OCI-LY7 (cell line): Measurements from ENCODE around the gene ST6GALNAC6. TPM values are rescaled to one million over a fixed set of nuclear protein-coding genes. Genes with fewer than 3 reads are reported as not detected.

Experiments used
- BruUV-seq: library from RNA; stranded (reverse); fragments of 400-500 nt; replicated peaks from 2 replicates; lab custom pipeline; 2021; lab: Mats Ljungman, UMichigan
- CTCF ChIA-PET: fragments of 300-600 bp; sonication (Branson Sonifier 250); formaldehyde crosslinking; loops from one replicate; lab custom pipeline; 2022; ENCODE audit warnings: antibody characterized with exemption; ENCODE audit not compliant: unreplicated experiment; lab: Charles Lee
- POLR2A ChIA-PET: fragments of 300-600 bp; sonication (Branson Sonifier 250); formaldehyde crosslinking; loops from one replicate; lab custom pipeline; 2022; ENCODE audit warnings: antibody characterized with exemption; lab: Charles Lee
- DNase-seq: peaks from one replicate; pipeline ENCODE4 v3.0.0-alpha.2; 2015; ENCODE audit warnings: low spot score
- H2AFZ ChIP-seq: fragments of 200-600 bp; sonication (generic), shearing (Covaris generic); 2 replicates; pipeline ENCODE4 v1.6.1; 2014; ENCODE audit warnings: mild to moderate bottlenecking, antibody characterized with exemption, low read length, moderate library complexity
- H3K27ac ChIP-seq: fragments of 200-600 bp; sonication (generic); 2 replicates; pipeline ENCODE4 v1.5.1; 2014; ENCODE audit warnings: mixed run types, low read depth, mild to moderate bottlenecking, moderate library complexity, low read length, inconsistent platforms; ENCODE audit not compliant: poor library complexity, severe bottlenecking
- H3K36me3 ChIP-seq: fragments of 200-600 bp; sonication (generic); 2 replicates; pipeline ENCODE4 v1.6.1; 2014; ENCODE audit warnings: mild to moderate bottlenecking, antibody characterized with exemption, low read length, moderate library complexity, mixed read lengths; ENCODE audit not compliant: insufficient read depth
- H3K4me1 ChIP-seq: fragments of 200-600 bp; sonication (generic); 2 replicates; pipeline ENCODE4 v1.5.1; 2014; ENCODE audit warnings: mild to moderate bottlenecking, low read length; ENCODE audit not compliant: insufficient read depth, poor library complexity, severe bottlenecking
- H3K4me2 ChIP-seq: fragments of 200-600 bp; sonication (generic); 2 replicates; pipeline ENCODE4 v1.6.1; 2014; ENCODE audit warnings: mild to moderate bottlenecking, low read length
- H3K4me3 ChIP-seq: fragments of 200-600 bp; sonication (generic); 2 replicates; pipeline ENCODE4 v1.5.1; 2014; ENCODE audit warnings: mild to moderate bottlenecking, low read depth, low read length; ENCODE audit not compliant: poor library complexity, severe bottlenecking
- H3K79me2 ChIP-seq: fragments of 200-600 bp; sonication (generic); 2 replicates; pipeline ENCODE4 v1.6.1; 2016; ENCODE audit warnings: low read depth, mild to moderate bottlenecking, low read length, moderate library complexity, mixed read lengths; ENCODE audit not compliant: insufficient read depth
- H3K9me2 ChIP-seq: fragments of 200-600 bp; sonication (generic); 2 replicates; pipeline ENCODE4 v1.6.1; 2016; ENCODE audit warnings: mild to moderate bottlenecking, low read length, mixed read lengths; ENCODE audit not compliant: insufficient read depth
- H3K9me3 ChIP-seq: fragments of 200-600 bp; sonication (generic); 2 replicates; pipeline ENCODE4 v1.6.1; 2014; ENCODE audit warnings: mild to moderate bottlenecking, mixed run types, low read length, mixed read lengths
- H4K20me1 ChIP-seq: fragments of 200-600 bp; sonication (generic); 2 replicates; pipeline ENCODE4 v1.6.1; 2014; ENCODE audit warnings: mild to moderate bottlenecking, antibody characterized with exemption, low read length, moderate library complexity, mixed read lengths; ENCODE audit not compliant: insufficient read depth
- CTCF ChIP-seq: fragments of 200-600 bp; sonication (generic); conservative IDR thresholded peaks from 2 replicates; pipeline ENCODE4 v1.5.1; 2014; ENCODE audit warnings: mild to moderate bottlenecking, antibody characterized with exemption, low read length, moderate library complexity, mixed read lengths
- EZH2phosphoT487 ChIP-seq: fragments of 200-600 bp; sonication (generic); IDR thresholded peaks from 2 replicates; pipeline ENCODE4 v1.6.1; 2018; ENCODE audit warnings: low read depth, borderline replicate concordance, mild to moderate bottlenecking, mixed run types, antibody characterized with exemption, low read length, moderate library complexity, mixed read lengths
- intact Hi-C: fragments of 100-400 bp; cut with micrococcal nuclease; formaldehyde crosslinking; loops from one replicate; pipeline ENCODE4 v1.10.0; 2022; ENCODE audit not compliant: unreplicated experiment
- total RNA-seq, 2 experiments: library from RNA; depleted of rRNA in 1 of 2; stranded (reverse); fragments of >200 nt in 1 of 2; shearing (Covaris generic) in 1 of 2; gene quantifications; 2 replicates each; pipeline ENCODE4 v1.2.3, GENCODE V29; 2014 to 2022

ST6GALNAC6 gene
- total RNA-seq, 2 experiments from 2014 or later: 43.7 to 51.3 TPM

- Histone ChIP-seq H3K4me2 (no peak overlapping the region), H3K9me2 (no peaks in the 10 kb centered on the region), H3K79me2 (no peaks in the 10 kb centered on the region), H3K4me1 (no peaks in the 10 kb centered on the region), H3K9me3 (peaks cover 11% of the 10 kb centered on the region; the same call in 1 of the 2 replicates), H3K36me3 (no peaks in the 10 kb centered on the region), H2AFZ (no peak overlapping the region), H4K20me1 (no peaks in the 10 kb centered on the region), H3K4me3 (no peak overlapping the region), H3K27ac (no peak overlapping the region)
- no peak for TF ChIP-seq EZH2phosphoT487
- no peak for TF ChIP-seq CTCF
- intact Hi-C loops: no loop called here
- DNase-seq: no peak
- ChIA-PET CTCF (interaction anchor here (0.5 kb wide), 1 partner anchor 252 kb away, joined by 8 read pairs; no protein-coding TSS in a partner anchor), POLR2A (no interaction called here)
- no TSS peak for BruUV-seq
Observed at GRCh38 chr9:127847833-127848755, 51.3 kb downstream of the ST6GALNAC6 start.

- Histone ChIP-seq H4K20me1 (no peaks in the 10 kb centered on the region), H3K9me2 (no peaks in the 10 kb centered on the region), H2AFZ (no peak overlapping the region), H3K4me3 (no peak overlapping the region), H3K79me2 (no peaks in the 10 kb centered on the region), H3K27ac (no peak overlapping the region), H3K9me3 (peaks cover 11% of the 10 kb centered on the region; the same call in 1 of the 2 replicates), H3K4me1 (no peaks in the 10 kb centered on the region), H3K4me2 (no peak overlapping the region), H3K36me3 (no peaks in the 10 kb centered on the region)
- TF ChIP-seq CTCF (no peak), EZH2phosphoT487 (no peak)
- ChIA-PET POLR2A (interaction anchor here (0.6 kb wide), 1 partner anchor 69 kb away, joined by 4 read pairs; no protein-coding TSS in a partner anchor), CTCF (no interaction called here)
- BruUV-seq: no TSS peak
- intact Hi-C loops: no loop called here
- no peak for DNase-seq
Observed at GRCh38 chr9:127847178-127847510, 52.3 kb downstream of the ST6GALNAC6 start.
